SK-N-MC (cell line): ENCODE measurements around the gene FUBP3.

Source experiments
- EZH2 ChIP-seq: fragments of 200-600 bp; sonication (generic); IDR thresholded peaks from one replicate; pipeline ENCODE4 v1.6.1; 2017; ENCODE audit warnings: antibody characterized with exemption
- FOXP2 ChIP-seq: optimal IDR thresholded peaks from 2 replicates; pipeline ENCODE3; 2011; ENCODE audit warnings: mild to moderate bottlenecking, moderate library complexity; ENCODE audit not compliant: insufficient read depth; ENCODE audit errors: extremely low read length, control extremely low read depth
- POLR2AphosphoS5 ChIP-seq: IDR thresholded peaks from 2 replicates; pipeline ENCODE4 v1.6.1; 2012; ENCODE audit warnings: mild to moderate bottlenecking, low read depth, low read length, borderline replicate concordance

GRCh38 chr9:130563797-130564196, 15.6 kb upstream of the FUBP3 start:
- TF ChIP-seq EZH2 (no peak), POLR2AphosphoS5 (no peak), FOXP2 (no peak)
